Activated naive CD4-positive, alpha-beta T cell treated with anti-CD3 and anti-CD28 coated beads, Interleukin-2, amount 50 U/mL, for 16 hours (primary cell): ENCODE data around the gene TSPAN15.

Experiments used
- DNase-seq: peaks from one replicate; pipeline ENCODE4 v3.0.0-alpha.2; 2020

The TSPAN15 gene

GRCh38 chr10:69451209-69451783, at the start of gene TSPAN15:
Gene TSPAN15 (plus strand): TSS chr10:69451465. CDS start chr10:69451595, 130 bp downstream.
- peak; percentile 81 for DNase-seq

GRCh38 chr10:69402386-69402785, 48.9 kb upstream of the TSPAN15 start:
- DNase-seq = no peak

GRCh38 chr10:69403066-69403465, 48.2 kb upstream of the TSPAN15 start:
- DNase-seq = no peak

GRCh38 chr10:69403519-69403918, 47.7 kb upstream of the TSPAN15 start:
- DNase-seq = no peak

- DNase-seq = no peak
Observed at GRCh38 chr10:69404786-69405185, 46.5 kb upstream of the TSPAN15 start.

- DNase-seq = no peak
Observed at GRCh38 chr10:69405221-69405620, 46.0 kb upstream of the TSPAN15 start.

GRCh38 chr10:69406302-69406811, 44.9 kb upstream of the TSPAN15 start:
- no peak for DNase-seq

- DNase-seq = no peak
Observed at GRCh38 chr10:69406816-69407580, 44.3 kb upstream of the TSPAN15 start.

- peak; percentile 22 for DNase-seq
Observed at GRCh38 chr10:69407621-69408301, 43.5 kb upstream of the TSPAN15 start.

GRCh38 chr10:69408318-69409175, 42.7 kb upstream of the TSPAN15 start:
- DNase-seq = peak; percentile 88

- no peak for DNase-seq
Observed at GRCh38 chr10:69409176-69409495, 42.1 kb upstream of the TSPAN15 start.

GRCh38 chr10:69409968-69410367, 41.3 kb upstream of the TSPAN15 start:
- DNase-seq = no peak

GRCh38 chr10:69410487-69410886, 40.8 kb upstream of the TSPAN15 start:
- DNase-seq = no peak

GRCh38 chr10:69411476-69411875, 39.8 kb upstream of the TSPAN15 start:
- DNase-seq = no peak

- DNase-seq = no peak
Observed at GRCh38 chr10:69412232-69412790, 39.0 kb upstream of the TSPAN15 start.

- no peak for DNase-seq
Observed at GRCh38 chr10:69413221-69413865, 37.9 kb upstream of the TSPAN15 start.

GRCh38 chr10:69414036-69415018, 36.9 kb upstream of the TSPAN15 start:
- DNase-seq = no peak

- DNase-seq = no peak
Observed at GRCh38 chr10:69415049-69415448, 36.2 kb upstream of the TSPAN15 start.

- no peak for DNase-seq
Observed at GRCh38 chr10:69415951-69416350, 35.3 kb upstream of the TSPAN15 start.

GRCh38 chr10:69416695-69417094, 34.6 kb upstream of the TSPAN15 start, which contains the start of gene TACR2:
Gene TACR2 (minus strand): TSS chr10:69416918. CDS start chr10:69416323, 595 bp downstream.
- DNase-seq = no peak

- no peak for DNase-seq
Observed at GRCh38 chr10:69417542-69417941, 33.7 kb upstream of the TSPAN15 start.
